Measurements from ENCODE around the gene CCRL2.

Gene CCRL2

GRCh38 chr3:46406788-46407611 is at the start of gene CCRL2, which contains the start of gene CCR5AS:
Gene CCRL2, plus strand, starts transcription at chr3:46407259. Its CDS starts 821 bp downstream, at chr3:46408080.
Gene CCR5AS, minus strand, starts transcription at chr3:46407066.
- no peak for DNase-seq

GRCh38 chr3:46358466-46358865 is 48.6 kb upstream of the CCRL2 start:
- no peak for DNase-seq

DNA sequence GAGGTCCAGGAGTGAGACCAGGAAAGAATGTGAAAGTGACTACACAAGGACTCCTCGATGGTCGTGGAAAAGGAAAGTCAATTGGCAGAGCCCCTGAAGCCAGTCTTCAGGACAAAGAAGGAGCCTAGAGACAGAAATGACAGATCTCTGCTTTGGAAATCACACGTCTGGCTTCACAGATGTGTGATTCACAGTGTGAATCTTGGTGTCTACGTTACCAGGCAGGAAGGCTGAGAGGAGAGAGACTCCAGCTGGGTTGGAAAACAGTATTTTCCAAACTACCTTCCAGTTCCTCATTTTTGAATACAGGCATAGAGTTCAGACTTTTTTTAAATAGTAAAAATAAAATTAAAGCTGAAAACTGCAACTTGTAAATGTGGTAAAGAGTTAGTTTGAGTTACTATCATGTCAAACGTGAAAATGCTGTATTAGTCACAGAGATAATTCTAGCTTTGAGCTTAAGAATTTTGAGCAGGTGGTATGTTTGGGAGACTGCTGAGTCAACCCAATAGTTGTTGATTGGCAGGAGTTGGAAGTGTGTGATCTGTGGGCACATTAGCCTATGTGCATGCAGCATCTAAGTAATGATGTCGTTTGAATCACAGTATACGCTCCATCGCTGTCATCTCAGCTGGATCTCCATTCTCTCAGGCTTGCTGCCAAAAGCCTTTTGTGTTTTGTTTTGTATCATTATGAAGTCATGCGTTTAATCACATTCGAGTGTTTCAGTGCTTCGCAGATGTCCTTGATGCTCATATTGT is 47.1 kb upstream of the CCRL2 start:
- DNase-seq, result no peak

- no peak for DNase-seq
Observed at GRCh38 chr3:46360907-46361306, 46.2 kb upstream of the CCRL2 start.

- DNase-seq, result no peak
Observed at GRCh38 chr3:46361408-46362283, 45.4 kb upstream of the CCRL2 start.

DNA sequence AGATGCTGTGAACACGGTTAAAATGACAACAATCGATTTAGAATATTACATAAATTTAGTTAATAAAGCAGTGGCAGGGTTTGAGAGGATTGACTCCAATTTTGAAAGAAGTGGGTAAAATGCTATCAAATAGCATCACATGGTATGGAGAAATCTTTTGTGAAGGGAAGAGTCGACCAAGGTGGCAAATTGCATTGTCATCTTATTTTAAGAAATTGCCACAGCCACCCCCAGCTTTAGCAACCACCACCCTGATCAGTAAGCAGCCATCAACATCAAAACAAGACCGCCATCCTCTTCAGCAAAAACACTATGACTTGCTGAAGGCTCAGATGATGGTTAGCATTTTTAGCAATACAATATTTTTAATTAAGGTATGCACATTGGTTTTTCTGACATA is 42.0 kb upstream of the CCRL2 start:
- DNase-seq, result no peak

- DNase-seq, result no peak
Observed at GRCh38 chr3:46365737-46366524, 41.1 kb upstream of the CCRL2 start.

GRCh38 chr3:46367811-46368210 is 39.2 kb upstream of the CCRL2 start:
- no peak for DNase-seq

DNA sequence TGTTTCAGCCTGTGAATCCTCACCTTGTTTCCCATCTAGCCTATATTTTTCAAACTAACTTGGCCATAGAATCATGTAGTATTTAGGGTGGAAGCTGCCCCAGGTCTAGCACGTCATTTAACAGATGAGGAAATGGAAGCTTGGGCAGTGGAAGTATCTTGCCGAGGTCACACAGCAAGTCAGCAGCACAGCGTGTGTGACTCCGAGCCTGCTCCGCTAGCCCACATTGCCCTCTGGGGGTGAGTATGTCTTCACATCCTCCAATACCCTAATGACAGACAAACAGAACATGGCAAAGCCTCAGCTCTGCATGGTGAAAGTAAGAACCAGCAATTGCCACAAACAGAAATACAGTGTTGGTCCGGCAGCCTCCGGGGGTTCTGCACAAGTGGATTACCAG is 38.5 kb upstream of the CCRL2 start:
- DNase-seq, result peak; percentile 4 to 39

GRCh38 chr3:46369151-46369550 is 37.9 kb upstream of the CCRL2 start:
- no peak for DNase-seq

- no peak for DNase-seq
Observed at GRCh38 chr3:46369675-46370132, 37.4 kb upstream of the CCRL2 start.

GRCh38 chr3:46370839-46371518 is 36.1 kb upstream of the CCRL2 start, which contains the start of gene CCR5:
Gene CCR5, plus strand, starts transcription at chr3:46370946. Its CDS starts 1,957 bp downstream, at chr3:46372903.
- no peak for DNase-seq

DNA sequence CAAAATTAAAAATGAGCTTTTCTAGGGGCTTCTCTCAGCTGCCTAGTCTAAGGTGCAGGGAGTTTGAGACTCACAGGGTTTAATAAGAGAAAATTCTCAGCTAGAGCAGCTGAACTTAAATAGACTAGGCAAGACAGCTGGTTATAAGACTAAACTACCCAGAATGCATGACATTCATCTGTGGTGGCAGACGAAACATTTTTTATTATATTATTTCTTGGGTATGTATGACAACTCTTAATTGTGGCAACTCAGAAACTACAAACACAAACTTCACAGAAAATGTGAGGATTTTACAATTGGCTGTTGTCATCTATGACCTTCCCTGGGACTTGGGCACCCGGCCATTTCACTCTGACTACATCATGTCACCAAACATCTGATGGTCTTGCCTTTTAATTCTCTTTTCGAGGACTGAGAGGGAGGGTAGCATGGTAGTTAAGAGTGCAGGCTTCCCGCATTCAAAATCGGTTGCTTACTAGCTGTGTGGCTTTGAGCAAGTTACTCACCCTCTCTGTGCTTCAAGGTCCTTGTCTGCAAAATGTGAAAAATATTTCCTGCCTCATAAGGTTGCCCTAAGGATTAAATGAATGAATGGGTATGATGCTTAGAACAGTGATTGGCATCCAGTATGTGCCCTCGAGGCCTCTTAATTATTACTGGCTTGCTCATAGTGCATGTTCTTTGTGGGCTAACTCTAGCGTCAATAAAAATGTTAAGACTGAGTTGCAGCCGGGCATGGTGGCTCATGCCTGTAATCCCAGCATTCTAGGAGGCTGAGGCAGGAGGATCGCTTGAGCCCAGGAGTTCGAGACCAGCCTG is 35.3 kb upstream of the CCRL2 start:
- no peak for DNase-seq

DNA sequence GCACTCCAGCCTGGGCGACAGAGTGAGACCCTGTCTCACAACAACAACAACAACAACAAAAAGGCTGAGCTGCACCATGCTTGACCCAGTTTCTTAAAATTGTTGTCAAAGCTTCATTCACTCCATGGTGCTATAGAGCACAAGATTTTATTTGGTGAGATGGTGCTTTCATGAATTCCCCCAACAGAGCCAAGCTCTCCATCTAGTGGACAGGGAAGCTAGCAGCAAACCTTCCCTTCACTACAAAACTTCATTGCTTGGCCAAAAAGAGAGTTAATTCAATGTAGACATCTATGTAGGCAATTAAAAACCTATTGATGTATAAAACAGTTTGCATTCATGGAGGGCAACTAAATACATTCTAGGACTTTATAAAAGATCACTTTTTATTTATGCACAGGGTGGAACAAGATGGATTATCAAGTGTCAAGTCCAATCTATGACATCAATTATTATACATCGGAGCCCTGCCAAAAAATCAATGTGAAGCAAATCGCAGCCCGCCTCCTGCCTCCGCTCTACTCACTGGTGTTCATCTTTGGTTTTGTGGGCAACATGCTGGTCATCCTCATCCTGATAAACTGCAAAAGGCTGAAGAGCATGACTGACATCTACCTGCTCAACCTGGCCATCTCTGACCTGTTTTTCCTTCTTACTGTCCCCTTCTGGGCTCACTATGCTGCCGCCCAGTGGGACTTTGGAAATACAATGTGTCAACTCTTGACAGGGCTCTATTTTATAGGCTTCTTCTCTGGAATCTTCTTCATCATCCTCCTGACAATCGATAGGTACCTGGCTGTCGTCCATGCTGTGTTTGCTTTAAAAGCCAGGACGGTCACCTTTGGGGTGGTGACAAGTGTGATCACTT is 34.3 kb upstream of the CCRL2 start:
- DNase-seq, result peak in 1 of 2 experiments; percentile 9

DNA sequence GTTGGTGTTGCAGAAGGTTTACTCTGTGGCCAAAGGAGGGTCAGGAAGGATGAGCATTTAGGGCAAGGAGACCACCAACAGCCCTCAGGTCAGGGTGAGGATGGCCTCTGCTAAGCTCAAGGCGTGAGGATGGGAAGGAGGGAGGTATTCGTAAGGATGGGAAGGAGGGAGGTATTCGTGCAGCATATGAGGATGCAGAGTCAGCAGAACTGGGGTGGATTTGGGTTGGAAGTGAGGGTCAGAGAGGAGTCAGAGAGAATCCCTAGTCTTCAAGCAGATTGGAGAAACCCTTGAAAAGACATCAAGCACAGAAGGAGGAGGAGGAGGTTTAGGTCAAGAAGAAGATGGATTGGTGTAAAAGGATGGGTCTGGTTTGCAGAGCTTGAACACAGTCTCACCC is 32.3 kb upstream of the CCRL2 start:
- DNase-seq, result no peak

DNA sequence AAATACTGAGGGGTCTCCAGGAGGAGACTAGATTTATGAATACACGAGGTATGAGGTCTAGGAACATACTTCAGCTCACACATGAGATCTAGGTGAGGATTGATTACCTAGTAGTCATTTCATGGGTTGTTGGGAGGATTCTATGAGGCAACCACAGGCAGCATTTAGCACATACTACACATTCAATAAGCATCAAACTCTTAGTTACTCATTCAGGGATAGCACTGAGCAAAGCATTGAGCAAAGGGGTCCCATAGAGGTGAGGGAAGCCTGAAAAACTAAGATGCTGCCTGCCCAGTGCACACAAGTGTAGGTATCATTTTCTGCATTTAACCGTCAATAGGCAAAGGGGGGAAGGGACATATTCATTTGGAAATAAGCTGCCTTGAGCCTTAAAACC is 31.8 kb upstream of the CCRL2 start:
- DNase-seq, result no peak

GRCh38 chr3:46375814-46376213 is 31.2 kb upstream of the CCRL2 start:
- DNase-seq, result no peak

GRCh38 chr3:46378426-46378942 is 28.6 kb upstream of the CCRL2 start:
- peak in 1 of 2 experiments; percentile 74 for DNase-seq
